NCI-H1417 (cell line): ENCODE data around the gene LRRC9.
"Not testable (repeated sequence)": the region's sequence is repeated elsewhere in the genome, so short reads cannot be mapped to it uniquely, and the experiment has no call there.

ENCODE experiments used
- DNase-seq, 3 experiments: peaks; one replicate each; lab custom pipeline; 2025; lab: John Stamatoyannopoulos, UW

Gene LRRC9

DNA sequence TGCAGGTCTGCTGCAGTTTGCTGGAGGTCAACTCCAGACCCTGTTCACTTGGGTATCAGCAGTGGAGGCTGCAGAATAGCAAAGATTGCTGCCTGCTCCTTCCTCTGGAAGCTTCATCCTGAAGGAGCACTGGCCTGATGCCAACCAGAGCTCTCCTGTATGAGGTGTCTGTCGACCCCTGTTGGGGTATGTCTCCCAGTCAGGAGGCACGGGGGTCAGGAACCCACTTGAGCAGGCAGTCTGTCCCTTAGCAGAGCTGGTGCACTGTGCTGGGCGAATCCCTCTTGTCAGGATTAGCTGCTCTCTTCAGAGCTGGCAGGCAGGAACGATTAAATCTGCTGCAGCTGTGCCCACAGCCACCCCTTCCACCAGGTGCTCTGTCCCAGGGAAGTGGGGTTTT lies 37.9 kb downstream of the LRRC9 start:
- not testable (repeated sequence) for DNase-seq

DNA sequence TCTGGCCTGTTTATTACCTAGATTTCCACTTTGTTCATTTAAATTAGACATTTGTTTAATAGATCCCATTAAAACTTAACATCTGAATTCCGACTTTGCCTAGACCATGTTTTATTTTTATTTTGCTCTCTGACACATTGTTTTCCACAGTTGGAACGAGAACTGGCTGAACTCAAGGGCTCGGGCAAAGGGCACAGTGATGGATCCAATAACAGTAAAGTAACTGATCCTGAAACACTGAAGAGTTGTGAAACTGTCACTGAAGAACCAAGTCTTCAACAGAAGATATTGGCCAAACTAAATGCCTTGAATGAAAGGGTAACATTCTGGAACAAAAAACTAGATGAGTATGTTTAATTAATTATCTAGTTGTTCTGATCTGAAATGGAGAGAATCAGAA lies 39.7 kb downstream of the LRRC9 start:
- no peak for DNase-seq

DNA sequence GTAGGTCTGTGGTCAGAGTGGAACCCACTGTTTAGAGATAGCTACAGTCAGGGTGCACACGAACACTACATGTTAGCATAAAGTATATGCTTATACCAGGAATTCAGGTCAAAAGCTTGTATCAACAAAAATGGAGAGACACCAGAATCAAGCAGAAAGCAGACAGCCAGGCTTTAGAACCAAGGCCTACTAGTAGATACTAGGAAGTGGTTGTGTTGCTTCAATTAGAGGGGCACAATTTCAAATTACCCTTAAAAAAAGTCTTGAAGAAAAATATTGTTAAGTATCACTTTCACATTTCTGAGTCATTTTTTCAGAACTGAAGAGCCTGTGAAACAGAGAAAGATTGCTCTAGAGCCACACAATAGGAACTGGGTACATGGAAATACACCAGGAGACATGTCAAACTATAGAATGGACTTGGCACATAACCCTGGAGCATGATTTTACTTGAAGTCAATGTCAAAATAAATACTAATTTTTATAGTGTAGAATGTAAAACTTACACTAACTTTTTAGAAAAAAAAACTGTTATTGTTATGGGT lies 41.6 kb downstream of the LRRC9 start:
- no peak for DNase-seq

DNA sequence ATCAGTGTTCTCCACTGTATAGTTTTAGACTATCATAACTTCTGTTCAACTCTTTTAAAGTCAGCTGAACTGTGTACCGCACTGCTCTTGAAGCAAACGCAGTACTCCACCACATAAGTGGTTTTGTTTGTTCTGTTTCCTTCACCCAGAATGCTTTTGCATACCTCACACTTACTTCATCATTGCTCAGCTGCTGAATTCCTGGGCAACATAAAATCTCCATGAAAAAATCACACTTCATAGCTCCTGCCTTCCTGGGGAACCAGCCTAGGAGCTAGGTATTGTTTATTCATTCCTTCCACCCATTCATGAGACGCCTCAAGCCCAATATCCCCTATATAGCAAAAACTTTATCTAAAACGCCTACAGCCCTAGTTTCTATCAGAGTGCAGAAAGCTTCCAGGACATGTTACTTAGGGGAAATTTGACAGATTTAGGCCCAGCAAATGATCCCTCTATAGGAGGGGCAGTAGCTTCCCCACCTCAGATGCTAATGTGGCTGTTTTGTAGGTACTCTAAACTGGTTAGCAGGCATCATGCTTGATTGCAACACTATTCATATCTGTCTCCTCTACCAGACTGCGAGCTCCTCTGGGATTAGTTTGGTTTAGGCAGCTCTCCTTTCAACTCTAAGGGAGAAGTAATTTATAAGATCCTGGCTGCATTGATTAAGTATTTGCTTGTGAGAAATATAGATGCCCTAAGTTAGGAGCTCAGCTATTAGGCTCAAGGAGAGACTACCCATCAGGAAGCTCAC lies 44.5 kb downstream of the LRRC9 start:
- DNase-seq, result no peak

DNA sequence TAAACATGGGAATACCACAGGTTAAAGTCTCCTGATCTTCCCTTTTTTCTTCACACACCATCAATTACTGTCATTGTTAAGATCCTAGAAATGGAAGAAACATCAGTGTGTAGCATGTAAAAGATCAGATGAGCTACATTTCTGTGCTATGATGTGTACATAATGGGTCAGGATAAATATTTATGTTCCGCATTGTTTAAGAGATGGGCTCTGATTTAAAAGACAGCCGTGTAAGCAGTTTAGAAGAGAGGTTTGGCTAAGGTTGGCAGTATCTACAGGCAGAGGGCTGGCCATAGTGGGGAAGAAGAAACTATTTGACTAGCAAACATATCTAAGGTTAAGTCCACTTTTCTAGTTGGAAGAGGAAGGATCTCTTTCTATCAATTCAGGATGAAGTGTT lies 49.4 kb downstream of the LRRC9 start:
- DNase-seq, result no peak

DNA sequence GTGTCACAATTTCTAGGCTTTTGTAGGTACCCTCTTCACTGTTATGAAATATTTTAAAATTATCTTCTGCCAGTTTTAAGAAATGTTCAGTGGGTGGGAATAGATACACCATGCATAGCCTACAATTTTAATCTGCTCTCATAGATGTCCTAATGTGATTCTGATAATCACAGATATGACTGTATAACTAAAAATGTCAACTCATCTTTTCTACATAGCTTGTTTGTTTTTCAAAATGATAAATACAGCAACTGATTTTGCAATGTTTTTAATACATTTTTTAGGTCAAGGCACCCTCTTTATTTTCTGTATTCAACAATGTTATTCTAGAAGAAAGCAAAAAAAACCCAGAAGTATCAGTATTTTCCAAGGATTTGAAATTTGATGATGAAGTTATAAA lies 61.6 kb downstream of the LRRC9 start:
- DNase-seq, result no peak

DNA sequence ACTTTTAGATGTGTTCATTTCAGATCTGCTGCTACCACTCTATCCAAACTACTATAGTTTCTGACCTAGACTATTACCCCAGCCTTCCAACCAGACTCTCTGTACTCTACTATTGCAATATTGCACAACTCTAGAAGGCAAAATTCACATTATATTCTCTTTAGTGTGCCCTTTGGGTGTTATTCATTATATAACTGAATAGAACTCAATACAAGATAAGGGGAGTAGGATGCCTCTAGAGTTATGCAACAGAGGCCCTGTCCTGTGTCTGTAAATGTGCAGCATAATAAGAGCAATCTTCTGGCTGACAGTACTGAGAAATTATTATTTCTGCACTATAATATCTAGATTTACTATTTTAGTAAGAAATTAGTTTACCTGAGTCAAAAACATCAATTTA lies 63.1 kb downstream of the LRRC9 start:
- no peak for DNase-seq

DNA sequence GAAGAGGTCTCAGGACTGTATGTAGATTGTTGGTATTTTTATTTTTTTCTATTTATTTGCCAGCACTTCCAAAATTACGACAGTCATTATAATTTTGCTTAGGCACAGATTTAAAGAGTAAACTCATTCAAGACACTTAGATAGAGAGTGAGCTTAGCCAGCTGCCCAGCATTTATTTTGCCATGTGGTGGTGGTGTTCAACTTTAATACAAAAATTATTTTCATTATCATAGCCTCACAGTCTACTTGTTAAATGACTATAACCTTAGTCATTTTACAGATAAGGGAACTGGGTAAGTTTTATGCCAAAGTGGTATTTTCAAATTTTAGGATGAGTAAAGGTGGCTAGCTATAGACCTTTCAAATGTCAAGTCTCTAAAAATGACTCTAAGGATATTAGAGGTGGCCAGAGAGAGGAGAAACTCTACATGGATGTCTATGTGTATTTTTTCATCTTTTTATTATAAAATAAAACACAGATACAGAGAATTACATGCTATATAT lies 66.7 kb downstream of the LRRC9 start:
- DNase-seq, result no peak

DNA sequence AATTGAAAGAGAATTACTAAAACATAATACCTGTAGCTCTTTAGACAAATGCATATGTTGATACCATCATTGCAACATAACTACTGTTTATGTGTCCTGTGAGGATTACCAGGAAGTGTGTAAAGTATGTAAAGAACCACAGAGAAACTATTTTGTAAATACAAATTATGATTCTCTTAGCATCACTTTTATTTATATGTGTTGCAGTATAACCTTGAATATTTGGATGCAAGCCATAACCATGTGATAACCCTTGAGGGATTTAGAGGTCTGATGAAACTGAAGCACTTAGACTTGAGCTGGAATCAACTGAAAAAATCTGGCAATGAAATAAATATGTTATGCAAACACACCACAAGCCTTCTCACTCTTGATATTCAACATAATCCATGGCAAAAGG lies 77.5 kb downstream of the LRRC9 start:
- no peak for DNase-seq

DNA sequence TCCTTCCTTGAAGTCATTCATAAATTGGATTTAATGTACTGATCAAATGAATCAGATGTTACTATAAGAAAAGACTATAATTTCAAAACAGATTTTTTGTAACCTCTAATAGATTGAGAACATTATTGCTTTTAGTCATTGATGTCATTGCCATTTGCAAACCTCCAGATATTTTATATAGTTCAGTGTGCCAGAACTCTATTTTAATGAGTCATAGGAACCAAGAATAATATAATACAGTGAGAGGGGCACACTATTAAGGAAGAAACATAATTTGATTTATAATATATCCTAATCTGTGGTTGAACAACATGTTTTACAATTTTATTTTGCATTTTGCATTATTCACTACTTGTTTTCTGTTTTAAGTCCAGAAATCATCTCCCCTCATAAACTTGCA lies 78.0 kb downstream of the LRRC9 start:
- no peak for DNase-seq

DNA sequence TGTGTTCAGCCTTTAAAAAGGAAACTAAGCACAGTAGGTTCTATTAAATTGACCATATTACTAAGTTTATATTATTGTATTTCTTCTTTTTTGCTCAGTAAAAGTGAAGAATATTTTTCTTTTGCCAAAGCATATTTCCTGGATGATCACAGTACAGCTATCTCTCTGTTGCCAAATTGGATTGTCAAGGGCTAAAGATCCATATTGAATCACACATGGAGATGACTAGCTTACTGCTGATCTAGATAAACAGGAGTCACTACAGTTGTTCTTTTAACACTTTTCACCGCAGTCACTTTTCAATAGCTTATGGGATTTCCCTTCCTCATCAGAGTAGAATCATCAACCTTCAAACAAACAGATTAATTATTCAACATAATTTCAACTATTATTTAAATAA lies 78.6 kb downstream of the LRRC9 start:
- no peak for DNase-seq

DNA sequence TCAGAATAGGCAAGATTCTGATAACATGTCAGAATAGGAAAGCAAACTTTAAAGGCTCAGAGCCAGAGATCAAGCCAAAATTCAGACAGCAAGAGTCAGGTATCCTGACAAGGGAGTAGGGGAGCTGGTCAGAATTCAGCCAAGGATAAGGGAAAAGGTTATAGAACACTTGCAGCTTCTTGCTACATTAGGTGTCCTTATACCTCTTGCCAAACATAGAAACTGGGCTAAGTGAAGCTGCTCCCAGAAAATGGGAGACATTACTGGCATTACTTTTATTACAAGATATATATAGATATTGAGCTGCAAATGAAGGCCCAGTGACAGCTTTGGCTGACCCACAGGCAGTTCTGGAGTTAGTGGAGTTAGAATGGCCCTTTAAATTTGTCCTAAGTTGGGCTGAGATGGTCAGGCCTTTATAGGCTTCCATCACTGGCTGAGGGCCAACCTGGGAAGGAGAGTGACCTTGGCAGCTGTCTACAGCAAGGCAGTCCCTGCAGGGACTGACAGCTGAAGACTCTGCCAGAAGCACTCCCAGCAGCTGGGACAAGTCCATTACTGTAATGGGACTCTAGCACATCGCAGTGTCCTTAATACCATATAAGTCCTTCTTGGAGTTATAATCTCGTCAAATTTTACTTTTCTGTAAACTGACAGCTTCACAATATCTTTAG lies 83.0 kb downstream of the LRRC9 start:
- no peak for DNase-seq

DNA sequence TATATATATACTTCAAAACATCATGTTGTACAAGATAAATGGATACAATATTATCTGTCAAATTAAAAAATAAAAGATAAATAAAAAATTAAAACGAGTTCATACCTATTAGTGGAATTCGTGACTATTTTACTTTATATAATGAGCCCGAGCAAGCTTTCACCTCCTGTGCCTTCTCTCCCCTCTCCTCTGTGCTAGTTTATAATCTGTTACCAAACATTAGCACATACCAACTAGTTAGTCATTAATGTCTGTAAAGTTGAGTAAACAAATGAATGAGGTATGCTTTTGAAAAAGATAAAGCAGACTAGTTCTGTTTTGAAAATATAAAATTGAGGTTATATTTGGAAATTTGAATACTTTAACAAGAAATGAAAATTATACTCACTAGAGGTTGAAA lies 84.0 kb downstream of the LRRC9 start:
- no peak for DNase-seq

DNA sequence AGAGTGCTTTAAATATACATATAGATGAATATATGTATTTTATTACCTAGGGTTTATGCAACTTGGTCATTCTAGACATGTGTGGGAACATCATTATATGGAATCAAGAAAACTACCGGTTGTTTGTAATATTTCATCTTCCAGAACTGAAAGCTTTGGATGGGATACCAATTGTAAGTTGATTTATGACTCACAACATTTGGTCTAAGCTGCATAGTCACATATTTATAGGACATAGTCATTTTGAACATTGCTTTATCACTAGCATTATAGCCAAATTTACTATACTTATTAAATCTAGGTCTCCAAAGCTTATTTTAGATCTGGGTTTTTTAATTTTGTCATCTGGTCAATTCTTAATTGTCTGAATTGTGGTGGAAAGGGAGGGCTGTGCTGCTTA lies 88.1 kb downstream of the LRRC9 start:
- DNase-seq, result no peak

DNA sequence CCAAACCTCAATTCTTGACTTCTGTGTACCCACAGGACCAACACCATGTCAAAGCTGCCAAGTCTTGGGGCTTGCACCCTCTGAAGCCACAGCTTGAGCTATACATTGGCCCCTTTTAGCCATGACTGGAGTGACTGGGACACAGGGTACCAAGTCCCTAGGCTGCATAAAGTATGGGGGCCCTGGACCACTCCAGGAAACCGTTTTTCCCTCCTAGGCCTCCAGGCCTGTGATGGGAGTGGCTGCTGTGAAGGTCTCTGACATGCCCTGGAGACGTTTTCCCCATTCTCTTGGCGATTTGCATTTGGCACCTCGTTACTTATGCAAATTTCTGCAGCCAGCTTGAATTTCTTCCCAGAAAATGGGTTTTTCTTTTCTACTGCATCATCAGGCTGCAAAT lies 90.3 kb downstream of the LRRC9 start:
- not testable (repeated sequence) for DNase-seq

DNA sequence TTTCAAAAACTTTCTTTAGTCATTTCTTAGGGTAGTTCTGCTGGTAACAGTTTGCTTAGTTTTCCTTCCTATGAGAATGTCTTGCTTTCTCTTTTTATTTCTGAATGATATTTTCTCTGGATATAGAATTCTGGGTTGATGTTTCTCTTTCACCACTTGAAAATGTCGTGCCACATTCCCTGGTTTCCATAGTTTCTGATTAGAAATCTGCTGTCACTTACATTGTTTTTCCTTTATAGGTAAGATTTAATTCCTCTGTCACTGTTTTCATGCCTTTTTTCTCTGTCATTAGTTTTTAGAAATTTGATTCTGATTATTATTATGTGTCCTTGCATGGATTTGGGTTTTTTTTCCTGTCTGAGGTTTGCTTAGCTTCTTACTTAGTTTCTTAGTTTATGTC lies 94.5 kb downstream of the LRRC9 start:
- DNase-seq, result no peak

DNA sequence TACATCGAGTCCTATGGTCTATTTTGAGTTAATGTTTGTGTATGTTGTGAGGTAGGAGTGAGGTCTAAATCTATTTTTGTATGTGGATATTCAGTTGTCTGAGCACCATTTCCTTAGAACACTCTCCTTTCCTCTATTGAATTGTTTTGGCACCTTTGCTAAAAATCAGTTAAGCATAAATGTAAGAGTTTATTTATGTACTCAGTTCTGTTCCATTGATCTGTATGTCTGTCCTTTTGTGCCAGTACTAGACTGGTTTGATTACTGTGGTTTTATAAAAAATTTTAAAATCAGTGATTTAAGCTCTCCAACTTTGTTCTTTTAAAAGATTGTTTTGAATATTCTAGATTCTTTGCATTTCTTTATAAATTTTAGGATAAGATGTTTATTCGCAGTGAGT lies 101.7 kb downstream of the LRRC9 start:
- DNase-seq, result no peak

DNA sequence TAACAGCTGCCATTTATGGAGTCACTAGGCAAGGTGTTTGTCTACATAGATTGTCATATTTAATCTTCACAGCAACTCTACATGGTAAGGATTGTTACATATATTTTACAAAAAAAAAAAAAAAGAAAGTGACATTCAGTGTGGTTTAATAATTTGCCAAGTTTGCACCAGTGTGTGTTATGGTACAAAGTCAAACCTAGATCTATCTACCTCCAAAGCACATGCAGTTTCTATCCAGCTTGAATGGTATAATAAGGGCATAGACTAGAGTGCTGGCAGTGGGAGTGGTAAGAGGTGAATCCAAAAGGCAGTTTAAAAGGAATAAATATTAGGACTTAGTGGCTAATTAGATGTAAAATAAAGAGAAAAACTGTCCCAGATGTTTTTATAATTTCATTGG lies 105.6 kb downstream of the LRRC9 start:
- DNase-seq, result no peak

DNA sequence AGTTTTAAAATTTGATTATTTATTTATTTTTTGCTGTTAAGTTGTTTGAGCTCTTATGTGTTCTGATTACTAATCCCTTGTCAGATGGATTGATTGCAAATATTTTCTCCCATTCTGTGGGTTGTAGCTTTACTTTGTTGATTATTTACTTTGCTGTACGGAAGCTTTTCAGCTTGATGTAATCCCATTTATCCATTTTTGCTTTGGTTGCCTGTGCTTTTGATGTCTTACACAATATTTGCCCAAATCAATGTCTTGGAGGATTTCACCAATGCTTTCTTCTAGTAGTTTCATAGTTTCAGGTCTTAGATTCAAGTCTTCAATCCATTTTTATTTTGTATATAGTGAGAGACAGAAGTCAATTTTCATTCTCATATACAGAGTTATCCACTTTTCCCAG lies 115.2 kb downstream of the LRRC9 start:
- DNase-seq, result no peak

DNA sequence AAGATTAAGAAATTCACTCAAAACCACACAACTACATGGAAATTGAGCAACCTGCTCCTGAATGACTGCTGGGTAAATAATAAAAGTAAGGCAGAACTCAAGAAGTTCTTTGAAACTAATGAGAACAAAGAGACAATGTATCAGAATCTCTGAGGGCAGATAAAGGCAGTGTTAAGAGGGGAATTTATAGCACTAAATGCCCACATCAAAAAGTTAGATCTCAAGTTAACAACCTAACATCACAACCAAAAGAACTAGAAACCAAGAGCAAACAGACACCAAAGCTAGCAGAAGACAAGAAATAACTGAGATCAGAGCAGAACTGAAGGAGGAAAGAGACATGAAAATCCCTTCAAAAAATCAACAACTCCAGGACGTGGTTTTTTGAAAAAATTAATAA lies 128.0 kb downstream of the LRRC9 start:
- DNase-seq, result not testable (repeated sequence)

DNA sequence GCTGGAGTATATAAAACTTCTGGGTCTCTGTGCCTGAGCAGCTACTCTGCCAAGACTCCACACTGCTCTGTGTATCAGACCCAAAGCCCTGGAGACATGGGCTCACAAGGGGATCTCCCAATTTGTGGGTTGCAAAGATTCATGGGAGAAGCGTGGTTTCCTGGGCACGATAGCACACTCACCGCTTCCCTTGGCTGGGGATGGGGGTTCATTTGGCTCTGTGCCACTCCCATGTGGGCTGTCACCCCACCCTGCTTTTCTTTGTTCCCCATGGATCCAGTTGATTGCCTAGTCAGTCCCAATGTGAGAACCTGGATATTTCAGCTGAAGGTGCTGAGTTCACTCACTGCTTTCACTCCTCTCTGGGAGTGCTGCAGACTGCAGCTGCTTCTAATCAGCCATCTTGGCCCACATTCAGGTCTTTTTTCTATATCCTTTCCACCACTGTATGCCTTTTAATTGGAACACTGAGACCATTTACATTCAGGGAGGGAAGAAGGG lies 131.8 kb downstream of the LRRC9 start:
- no peak for DNase-seq

DNA sequence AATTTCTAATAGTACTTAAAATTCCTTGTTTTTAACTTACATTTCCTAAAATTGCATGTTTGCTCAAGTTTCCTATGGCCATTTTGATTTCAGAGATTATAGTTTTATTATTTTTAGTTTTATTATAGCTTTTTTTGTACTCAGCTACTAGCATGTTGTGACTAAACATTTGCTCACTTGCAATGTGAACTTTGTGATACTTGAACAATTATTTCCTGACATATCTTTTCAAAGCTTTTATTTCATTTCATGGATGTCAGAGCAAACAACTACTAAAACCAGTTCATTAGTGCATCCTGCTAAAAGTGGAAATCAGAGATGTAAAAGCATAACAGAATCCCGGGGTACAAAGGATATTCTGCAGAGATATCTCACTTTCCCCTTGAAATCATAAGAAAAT lies 138.1 kb downstream of the LRRC9 start:
- DNase-seq, result no peak

DNA sequence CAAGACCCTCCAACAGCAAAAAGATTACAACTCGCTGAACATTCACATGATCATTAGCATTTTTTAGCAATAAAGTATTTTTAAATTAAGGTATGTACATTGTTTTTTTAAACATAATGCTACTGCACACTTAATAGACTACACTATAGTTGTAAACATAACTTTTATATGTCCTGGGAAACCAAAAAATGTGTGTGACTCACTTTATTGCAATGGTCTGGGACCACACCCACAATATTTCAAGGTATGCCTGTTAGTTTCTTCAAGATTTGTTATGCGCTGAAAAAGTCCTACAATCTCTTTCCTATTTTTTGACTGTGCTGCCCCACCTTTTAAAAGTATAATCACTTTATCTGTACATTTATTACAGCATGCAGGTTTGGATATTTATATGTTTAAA lies 141.4 kb downstream of the LRRC9 start:
- DNase-seq, result no peak
